ENCODE data around the gene ANKRD16. TPM values are rescaled to one million over a fixed set of nuclear protein-coding genes. Genes with fewer than 3 reads are reported as not detected.
"Not testable (repeated sequence)": the region's sequence is repeated elsewhere in the genome, so short reads cannot be mapped to it uniquely, and the experiment has no call there.

Gene ANKRD16
- polyA plus RNA-seq, 3 donors from 2014 or later = 3.2 to 5.0 (median 3.2) TPM

DNA sequence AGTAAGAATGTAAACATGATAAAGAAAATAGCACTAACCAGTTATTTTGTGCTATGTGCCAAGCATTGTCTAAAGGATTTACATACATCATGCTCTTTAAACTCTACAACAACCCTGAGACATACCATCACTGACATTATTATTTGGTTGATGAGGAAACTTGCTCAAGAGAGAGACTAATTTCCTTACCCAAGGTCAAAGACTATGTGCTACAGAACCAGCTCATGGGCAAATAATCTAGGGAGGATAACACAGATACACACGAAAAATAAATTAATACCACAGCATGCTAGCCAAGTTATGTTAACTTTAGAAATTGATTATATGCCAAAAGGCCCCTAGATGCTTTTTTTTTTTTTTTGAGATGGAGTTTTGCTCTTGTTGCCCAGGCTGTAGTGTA, 2.7 kb downstream of the ANKRD16 start:
- no peak for DNase-seq
- Mint-ChIP-seq H3K9me3 (peaks cover 0 to 2% (median 0%) of the 10 kb centered on the region in 6 donors), H3K27ac (peak overlapping the region in 1 of 6 donors; percentile 44), H3K36me3 (peaks cover 14 to 29% (median 19%) of the 10 kb centered on the region in 3 donors), H3K4me1 (peaks cover 27 to 32% of the 10 kb centered on the region in 2 donors), H3K27me3 (ENCODE audit: low read depth in 3 of 3) (peaks cover 2 to 11% (median 4%) of the 10 kb centered on the region in 3 donors), H3K4me3 (peak overlapping the region; percentile 13 to 56 (median 46))

GRCh38 chr10:5885619-5886018, 4.1 kb downstream of the ANKRD16 start:
- H3K4me3 Mint-ChIP-seq = no peak overlapping the region

DNA sequence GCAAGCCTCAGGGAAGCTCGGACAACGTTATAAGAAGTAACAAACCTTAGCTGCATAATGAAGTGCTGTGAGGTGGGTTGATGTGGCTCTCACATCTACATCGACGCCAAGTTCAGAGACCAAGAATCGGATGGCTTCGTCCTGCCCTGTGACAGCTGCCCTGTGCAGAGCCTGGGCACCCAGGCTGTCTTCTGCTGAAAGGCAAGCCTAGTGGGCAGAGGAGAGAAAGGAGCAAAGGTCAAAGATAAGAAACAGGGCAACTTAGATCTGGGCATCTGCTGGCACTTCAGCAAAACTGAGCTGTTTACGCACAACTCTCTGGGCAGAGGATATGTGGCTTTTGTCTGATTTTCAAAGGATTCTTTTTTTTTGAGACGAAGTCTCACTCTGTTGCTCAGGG, 6.7 kb downstream of the ANKRD16 start:
- Mint-ChIP-seq H3K9me3 (peaks cover 0 to 2% (median 0%) of the 10 kb centered on the region in 6 donors), H3K4me1 (peaks cover 4 to 6% of the 10 kb centered on the region in 2 donors), H3K27me3 (ENCODE audit: low read depth in 3 of 3) (peaks cover 0 to 8% (median 2%) of the 10 kb centered on the region in 3 donors), H3K4me3 (no peak overlapping the region), H3K27ac (no peak overlapping the region), H3K36me3 (peaks cover 14 to 42% (median 28%) of the 10 kb centered on the region in 3 donors)
- no peak for DNase-seq

More at GRCh38 chr10:5885619-5886018, 4.1 kb downstream of the ANKRD16 start:
- Mint-ChIP-seq H3K36me3 (peaks cover 14 to 31% (median 21%) of the 10 kb centered on the region in 3 donors), H3K27ac (no peak overlapping the region), H3K4me1 (peaks cover 15 to 18% of the 10 kb centered on the region in 2 donors), H3K9me3 (peaks cover 0 to 2% (median 0%) of the 10 kb centered on the region in 6 donors), H3K27me3 (ENCODE audit: low read depth in 3 of 3) (peaks cover 2 to 8% (median 5%) of the 10 kb centered on the region in 3 donors)
- no peak for DNase-seq

- not testable (repeated sequence) for H3K9me3 Mint-ChIP-seq; H3K27ac Mint-ChIP-seq; DNase-seq; H3K4me3 Mint-ChIP-seq; H3K27me3 Mint-ChIP-seq (ENCODE audit: low read depth in 3 of 3); H3K4me1 Mint-ChIP-seq
- H3K36me3 Mint-ChIP-seq = peaks cover 6 to 32% (median 22%) of the 10 kb centered on the region in 3 donors
Observed at GRCh38 chr10:5877041-5877440, 12.7 kb downstream of the ANKRD16 start.

GRCh38 chr10:5876181-5876768, 13.4 kb downstream of the ANKRD16 start:
- Mint-ChIP-seq H3K27ac (no peak overlapping the region), H3K9me3 (no peaks in the 10 kb centered on the region), H3K36me3 (peaks cover 6 to 29% (median 19%) of the 10 kb centered on the region in 3 donors), H3K27me3 (ENCODE audit: low read depth in 3 of 3) (peaks cover 0 to 6% (median 0%) of the 10 kb centered on the region in 3 donors), H3K4me3 (no peak overlapping the region), H3K4me1 (peaks cover 4 to 7% of the 10 kb centered on the region in 2 donors)
- DNase-seq = no peak

DNA sequence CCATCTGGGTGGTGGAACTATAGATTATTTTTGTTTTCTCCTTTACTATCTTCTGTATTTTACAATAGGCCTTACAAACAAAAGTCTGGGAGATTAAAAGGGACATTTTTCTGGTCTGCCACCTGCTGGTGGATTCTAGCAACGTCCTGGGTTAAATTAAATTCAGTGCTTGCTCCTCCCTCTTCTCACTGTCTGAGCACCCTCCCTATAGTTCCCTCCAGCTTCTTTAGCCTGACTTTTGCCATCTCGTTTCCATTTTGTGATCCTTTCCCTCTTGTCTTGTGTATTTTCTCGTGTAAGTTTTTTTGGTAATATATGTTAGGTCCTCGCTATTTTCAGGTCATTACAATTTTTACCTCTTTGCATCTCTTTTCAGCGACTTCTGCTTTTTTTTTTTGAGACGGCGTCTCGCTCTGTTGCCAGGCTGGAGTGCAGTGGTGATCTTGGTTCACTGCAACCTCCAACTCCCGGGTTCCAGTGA, 16.1 kb downstream of the ANKRD16 start:
- H3K27ac Mint-ChIP-seq = peak overlapping the region in 2 of 6 donors; percentile 2 to 47
- H3K36me3 Mint-ChIP-seq = peaks cover 6 to 22% (median 18%) of the 10 kb centered on the region in 3 donors
- H3K27me3 Mint-ChIP-seq (ENCODE audit: low read depth in 3 of 3) = peaks cover 0 to 6% (median 0%) of the 10 kb centered on the region in 3 donors
- peak; percentile 51 to 57 (median 55) for DNase-seq
- peaks cover 4 to 7% of the 10 kb centered on the region in 2 donors for H3K4me1 Mint-ChIP-seq
- peak overlapping the region; percentile 5 to 80 (median 70) for H3K4me3 Mint-ChIP-seq
- peaks cover 0 to 2% (median 0%) of the 10 kb centered on the region in 6 donors for H3K9me3 Mint-ChIP-seq

- Mint-ChIP-seq H3K4me1 (peaks cover 4 to 7% of the 10 kb centered on the region in 2 donors), H3K4me3 (no peak overlapping the region), H3K36me3 (peaks cover 5 to 11% (median 9%) of the 10 kb centered on the region in 3 donors), H3K27me3 (ENCODE audit: low read depth in 3 of 3) (peaks cover 0 to 6% (median 0%) of the 10 kb centered on the region in 3 donors), H3K27ac (no peak overlapping the region), H3K9me3 (peaks cover 0 to 2% (median 0%) of the 10 kb centered on the region in 6 donors)
- no peak for DNase-seq
Observed at GRCh38 chr10:5871596-5871995, 18.1 kb downstream of the ANKRD16 start.

GRCh38 chr10:5869156-5869555, 20.5 kb downstream of the ANKRD16 start:
- no peak for DNase-seq
- no peak overlapping the region for H3K4me3 Mint-ChIP-seq
- peaks cover 0 to 3% (median 0%) of the 10 kb centered on the region in 3 donors for H3K36me3 Mint-ChIP-seq

DNA sequence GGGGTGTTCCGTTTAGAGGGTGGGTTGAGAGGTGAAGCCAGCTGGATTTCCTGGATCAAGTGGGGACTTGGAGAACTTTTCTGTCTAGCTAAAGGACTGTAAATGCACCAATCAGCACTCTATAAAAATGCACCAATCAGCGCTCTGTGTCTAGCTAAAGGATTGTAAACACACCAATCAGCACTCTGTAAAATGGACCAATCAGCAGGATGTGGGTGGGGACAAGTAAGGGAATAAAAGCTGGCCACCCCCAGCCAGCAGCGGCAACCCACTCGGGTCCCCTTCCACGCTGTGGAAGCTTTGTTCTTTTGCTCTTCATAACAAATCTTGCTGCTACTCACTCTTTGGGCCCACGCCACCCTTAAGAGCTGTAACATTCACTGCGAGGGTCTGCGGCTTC, 21.3 kb downstream of the ANKRD16 start:
- not testable (repeated sequence) for H3K9me3 Mint-ChIP-seq; DNase-seq; H3K4me3 Mint-ChIP-seq; H3K27me3 Mint-ChIP-seq (ENCODE audit: low read depth in 3 of 3); H3K36me3 Mint-ChIP-seq; H3K4me1 Mint-ChIP-seq; H3K27ac Mint-ChIP-seq

More at GRCh38 chr10:5869156-5869555, 20.5 kb downstream of the ANKRD16 start:
- H3K4me1 Mint-ChIP-seq = peaks cover 4 to 7% of the 10 kb centered on the region in 2 donors
- no peak overlapping the region for H3K27ac Mint-ChIP-seq
- peaks cover 0 to 6% (median 2%) of the 10 kb centered on the region in 3 donors for H3K27me3 Mint-ChIP-seq (ENCODE audit: low read depth in 3 of 3)
- H3K9me3 Mint-ChIP-seq = peaks cover 0 to 2% (median 0%) of the 10 kb centered on the region in 6 donors

- H3K27me3 Mint-ChIP-seq (ENCODE audit: low read depth in 3 of 3); H3K9me3 Mint-ChIP-seq; H3K36me3 Mint-ChIP-seq; H3K27ac Mint-ChIP-seq; H3K4me3 Mint-ChIP-seq; H3K4me1 Mint-ChIP-seq; DNase-seq: not testable (repeated sequence)
Observed at GRCh38 chr10:5867091-5867615, 22.5 kb downstream of the ANKRD16 start.

- not testable (repeated sequence) for H3K27ac Mint-ChIP-seq; H3K27me3 Mint-ChIP-seq (ENCODE audit: low read depth in 3 of 3); DNase-seq; H3K36me3 Mint-ChIP-seq; H3K9me3 Mint-ChIP-seq; H3K4me1 Mint-ChIP-seq; H3K4me3 Mint-ChIP-seq
Observed at GRCh38 chr10:5866451-5867081, 23.1 kb downstream of the ANKRD16 start.

DNA sequence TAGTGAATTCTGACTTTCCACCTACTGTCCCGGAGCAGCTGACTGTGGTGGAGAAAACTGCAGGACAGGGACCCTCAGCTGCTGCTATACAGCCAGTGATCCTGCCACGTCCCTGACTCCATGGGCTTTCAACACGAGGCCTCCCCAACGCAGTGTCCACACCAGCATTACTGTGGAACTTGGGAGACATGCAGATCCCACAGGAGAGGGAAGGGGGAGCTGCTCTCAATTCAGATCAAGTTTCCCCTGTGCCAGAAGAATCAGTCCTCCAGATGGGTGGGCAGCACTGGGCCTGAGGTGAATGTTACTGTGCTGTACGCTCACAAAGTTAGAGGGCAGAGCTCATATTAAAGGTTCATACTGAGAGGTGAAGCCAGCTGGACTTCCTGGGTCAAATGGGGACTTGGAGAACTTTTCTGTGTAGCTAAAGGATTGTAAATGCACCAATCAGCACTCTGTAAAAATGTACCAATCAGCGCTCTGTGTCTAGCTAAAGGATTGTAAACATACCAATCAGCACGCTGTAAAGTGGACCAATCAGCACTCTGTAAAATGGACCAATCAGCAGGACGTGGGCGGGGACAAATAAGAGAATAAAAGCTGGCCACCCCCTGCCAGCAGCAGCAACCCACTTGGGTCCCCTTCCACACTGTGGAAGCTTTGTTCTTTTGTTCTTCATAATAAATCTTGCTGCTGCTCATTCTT, 26.6 kb downstream of the ANKRD16 start:
- not testable (repeated sequence) for H3K9me3 Mint-ChIP-seq; H3K36me3 Mint-ChIP-seq; H3K27ac Mint-ChIP-seq; H3K4me3 Mint-ChIP-seq; H3K27me3 Mint-ChIP-seq (ENCODE audit: low read depth in 3 of 3); DNase-seq; H3K4me1 Mint-ChIP-seq

DNA sequence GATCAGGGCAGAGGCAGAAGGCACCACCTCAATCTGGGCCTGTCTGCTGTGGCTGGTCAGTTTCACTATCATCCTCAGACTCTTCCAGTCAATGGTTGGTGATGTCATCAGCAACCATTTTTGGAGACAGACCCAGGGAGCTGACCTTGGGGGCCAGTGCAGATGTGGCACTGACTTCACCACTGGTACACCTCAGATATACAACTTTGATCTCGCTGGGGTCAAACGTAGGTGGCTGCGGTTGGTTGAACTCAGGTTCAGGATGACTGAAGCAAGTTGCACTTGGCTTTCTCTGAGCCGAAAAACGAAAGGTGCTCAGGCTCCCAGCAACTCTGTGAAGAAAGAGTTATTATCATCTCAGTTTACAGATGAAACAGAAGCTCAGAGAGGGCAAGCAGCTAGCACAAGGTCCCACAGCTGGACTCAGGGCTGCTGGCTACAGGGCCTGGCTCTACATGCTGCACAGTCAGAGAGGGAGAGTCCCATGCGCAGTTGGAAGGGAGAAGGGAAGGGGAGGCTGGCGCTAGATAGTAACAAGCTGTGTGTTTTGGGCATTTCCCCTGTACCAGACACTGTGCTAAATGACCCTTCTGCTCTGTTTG, 27.2 kb downstream of the ANKRD16 start:
- Mint-ChIP-seq H3K9me3 (no peaks in the 10 kb centered on the region), H3K27ac (no peak overlapping the region), H3K36me3 (peaks cover 0 to 6% (median 0%) of the 10 kb centered on the region in 3 donors), H3K4me1 (no peaks in the 10 kb centered on the region), H3K27me3 (ENCODE audit: low read depth in 3 of 3) (peaks cover 0 to 2% (median 0%) of the 10 kb centered on the region in 3 donors), H3K4me3 (no peak overlapping the region)
- no peak for DNase-seq

Data from immature natural killer cell (primary cell).